ENCODE results near the gene ESPL1.

The ESPL1 gene

GRCh38 chr12:53276511-53276910 lies 8.4 kb downstream of the ESPL1 start:
- in situ Hi-C loops (cut with HindIII; ENCODE audit: low sequenced_read_pairs) = no loop called here

GRCh38 chr12:53277981-53278380 lies 9.9 kb downstream of the ESPL1 start:
- no peak for DNase-seq (ENCODE audit: low read depth, low spot score)
- no peak overlapping the region for H3K4me3 ChIP-seq (ENCODE audit: low read depth, low read length)
- in situ Hi-C loops (cut with HindIII; ENCODE audit: low sequenced_read_pairs) = no loop called here
- no peak for TF ChIP-seq CTCF (IDR thresholded peaks at IDR 0.05; ENCODE audit: low read depth, low read length)

More at GRCh38 chr12:53276511-53276910, 8.4 kb downstream of the ESPL1 start:
- no peak for TF ChIP-seq CTCF (IDR thresholded peaks at IDR 0.05; ENCODE audit: low read depth, low read length)
- H3K4me3 ChIP-seq (ENCODE audit: low read depth, low read length) = no peak overlapping the region
- no peak for DNase-seq (ENCODE audit: low read depth, low spot score)

- in situ Hi-C loops (cut with HindIII; ENCODE audit: low sequenced_read_pairs) = no loop called here
- DNase-seq (ENCODE audit: low read depth, low spot score) = no peak
- no peak for TF ChIP-seq CTCF (IDR thresholded peaks at IDR 0.05; ENCODE audit: low read depth, low read length)
- no peak overlapping the region for H3K4me3 ChIP-seq (ENCODE audit: low read depth, low read length)
Measured at GRCh38 chr12:53279283-53279869, 11.3 kb downstream of the ESPL1 start.

- in situ Hi-C loops (cut with HindIII; ENCODE audit: low sequenced_read_pairs) = no loop called here
- TF ChIP-seq CTCF (IDR thresholded peaks at IDR 0.05; ENCODE audit: low read depth, low read length) = no peak
- H3K4me3 ChIP-seq (ENCODE audit: low read depth, low read length) = no peak overlapping the region
Measured at GRCh38 chr12:53279888-53280498, 11.9 kb downstream of the ESPL1 start.

GRCh38 chr12:53286448-53286847 lies 18.3 kb downstream of the ESPL1 start:
- H3K4me3 ChIP-seq (ENCODE audit: low read depth, low read length) = no peak overlapping the region
- in situ Hi-C loops (cut with HindIII; ENCODE audit: low sequenced_read_pairs) = no loop called here
- DNase-seq (ENCODE audit: low read depth, low spot score) = no peak
- TF ChIP-seq CTCF (IDR thresholded peaks at IDR 0.05; ENCODE audit: low read depth, low read length) = no peak

More at GRCh38 chr12:53279888-53280498, 11.9 kb downstream of the ESPL1 start:
- no peak for DNase-seq (ENCODE audit: low read depth, low spot score)

- peak; percentile 54 for DNase-seq (ENCODE audit: low read depth, low spot score)
- peak; percentile 68 for TF ChIP-seq CTCF (IDR thresholded peaks at IDR 0.05; ENCODE audit: low read depth, low read length)
- H3K4me3 ChIP-seq (ENCODE audit: low read depth, low read length) = no peak overlapping the region
- in situ Hi-C loops (cut with HindIII; ENCODE audit: low sequenced_read_pairs) = no loop called here
Measured at GRCh38 chr12:53287741-53288216, 19.7 kb downstream of the ESPL1 start.
